ENCODE measurements around the gene C5orf15.
A peak's percentile ranks its signal among the peaks of the same experiment; 100 is the strongest.

Gene C5orf15

DNA sequence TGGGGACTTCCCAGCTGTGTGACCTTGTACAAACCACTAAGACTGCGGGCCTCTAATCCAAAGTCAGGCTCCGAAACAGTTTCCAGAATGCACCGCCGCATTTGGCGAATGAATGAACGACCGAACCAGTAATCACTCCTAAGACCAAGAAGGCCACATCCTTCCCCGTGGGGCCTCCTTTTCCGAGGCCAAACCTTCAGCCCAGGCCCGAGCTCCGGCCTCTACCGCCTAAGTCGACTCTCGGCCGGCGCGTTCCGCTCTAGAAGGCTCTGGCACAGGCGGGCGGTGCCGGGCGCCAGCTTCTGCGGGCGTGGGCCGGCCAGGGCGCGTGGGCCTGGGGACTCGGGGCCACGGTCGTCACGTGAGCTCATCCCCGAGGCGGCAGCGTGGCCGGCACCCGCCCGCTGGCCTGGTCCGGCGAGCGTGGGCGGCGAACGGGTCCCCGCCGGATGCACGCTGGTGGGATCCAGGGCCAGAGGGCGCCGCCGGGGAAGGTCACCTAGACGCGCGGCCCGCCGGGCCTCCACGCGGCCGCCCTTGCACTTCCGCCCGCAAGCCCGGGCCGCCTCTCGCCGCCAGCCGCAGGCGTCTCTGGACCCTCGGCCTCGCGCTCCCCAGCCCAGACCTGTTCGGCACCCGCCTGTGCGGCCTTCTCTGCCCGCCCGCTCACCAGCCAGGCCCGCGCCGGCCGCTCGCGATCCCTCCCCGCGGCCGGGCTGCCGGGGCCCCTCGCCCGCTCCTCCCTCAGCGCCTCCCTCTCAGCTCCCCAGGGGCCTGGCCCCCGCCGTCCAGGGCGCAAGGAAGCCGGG, 35.6 kb upstream of the C5orf15 start:
- TF ChIP-seq, protein P1, sequence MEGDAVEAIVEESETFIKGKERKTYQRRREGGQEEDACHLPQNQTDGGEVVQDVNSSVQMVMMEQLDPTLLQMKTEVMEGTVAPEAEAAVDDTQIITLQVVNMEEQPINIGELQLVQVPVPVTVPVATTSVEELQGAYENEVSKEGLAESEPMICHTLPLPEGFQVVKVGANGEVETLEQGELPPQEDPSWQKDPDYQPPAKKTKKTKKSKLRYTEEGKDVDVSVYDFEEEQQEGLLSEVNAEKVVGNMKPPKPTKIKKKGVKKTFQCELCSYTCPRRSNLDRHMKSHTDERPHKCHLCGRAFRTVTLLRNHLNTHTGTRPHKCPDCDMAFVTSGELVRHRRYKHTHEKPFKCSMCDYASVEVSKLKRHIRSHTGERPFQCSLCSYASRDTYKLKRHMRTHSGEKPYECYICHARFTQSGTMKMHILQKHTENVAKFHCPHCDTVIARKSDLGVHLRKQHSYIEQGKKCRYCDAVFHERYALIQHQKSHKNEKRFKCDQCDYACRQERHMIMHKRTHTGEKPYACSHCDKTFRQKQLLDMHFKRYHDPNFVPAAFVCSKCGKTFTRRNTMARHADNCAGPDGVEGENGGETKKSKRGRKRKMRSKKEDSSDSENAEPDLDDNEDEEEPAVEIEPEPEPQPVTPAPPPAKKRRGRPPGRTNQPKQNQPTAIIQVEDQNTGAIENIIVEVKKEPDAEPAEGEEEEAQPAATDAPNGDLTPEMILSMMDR (IDR thresholded peaks at IDR 0.05) = no peak
- no peak for TF ChIP-seq ZFX (IDR thresholded peaks at IDR 0.05; ENCODE audit: borderline replicate concordance)
- peak overlapping the region; percentile 90 for H3K27ac ChIP-seq

DNA sequence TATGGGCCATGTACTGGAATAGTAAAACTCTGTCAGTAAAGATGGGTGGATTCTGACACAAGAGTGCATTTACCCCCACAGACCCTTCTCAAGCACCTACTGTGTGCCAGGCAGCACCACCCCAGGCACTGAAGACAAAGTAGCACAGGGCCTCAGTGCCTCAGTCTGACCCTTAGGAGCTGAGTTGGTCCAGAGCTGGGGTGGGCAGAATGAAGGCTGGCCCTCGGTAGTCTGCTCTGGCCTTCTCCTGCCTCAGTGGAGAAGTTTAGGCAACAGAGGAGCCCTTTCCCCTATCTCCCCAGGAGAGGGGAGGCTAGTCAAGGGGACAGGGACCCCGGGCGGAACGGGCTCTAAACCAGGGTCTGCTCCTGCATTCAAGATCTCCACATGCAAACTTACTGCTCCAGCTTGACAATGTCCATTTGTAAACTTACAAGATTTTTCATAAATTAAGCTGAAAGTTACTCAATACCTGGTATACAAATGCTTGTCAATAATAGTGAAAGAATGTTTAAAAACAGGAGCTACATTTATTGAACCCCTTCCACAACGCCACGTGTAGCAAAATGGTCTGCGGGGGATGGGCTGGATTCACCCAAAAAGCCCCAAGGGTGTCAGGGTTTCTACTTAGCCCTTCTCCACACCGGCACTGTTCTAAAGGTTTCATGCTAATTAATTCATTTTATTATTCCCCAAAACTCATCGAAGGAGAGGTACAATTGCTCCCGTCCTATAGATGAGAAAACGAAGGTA, 34.8 kb upstream of the C5orf15 start:
- no peak for TF ChIP-seq ZFX (IDR thresholded peaks at IDR 0.05; ENCODE audit: borderline replicate concordance)
- TF ChIP-seq, protein P1 (IDR thresholded peaks at IDR 0.05) = no peak
- peak overlapping the region; percentile 90 for H3K27ac ChIP-seq

DNA sequence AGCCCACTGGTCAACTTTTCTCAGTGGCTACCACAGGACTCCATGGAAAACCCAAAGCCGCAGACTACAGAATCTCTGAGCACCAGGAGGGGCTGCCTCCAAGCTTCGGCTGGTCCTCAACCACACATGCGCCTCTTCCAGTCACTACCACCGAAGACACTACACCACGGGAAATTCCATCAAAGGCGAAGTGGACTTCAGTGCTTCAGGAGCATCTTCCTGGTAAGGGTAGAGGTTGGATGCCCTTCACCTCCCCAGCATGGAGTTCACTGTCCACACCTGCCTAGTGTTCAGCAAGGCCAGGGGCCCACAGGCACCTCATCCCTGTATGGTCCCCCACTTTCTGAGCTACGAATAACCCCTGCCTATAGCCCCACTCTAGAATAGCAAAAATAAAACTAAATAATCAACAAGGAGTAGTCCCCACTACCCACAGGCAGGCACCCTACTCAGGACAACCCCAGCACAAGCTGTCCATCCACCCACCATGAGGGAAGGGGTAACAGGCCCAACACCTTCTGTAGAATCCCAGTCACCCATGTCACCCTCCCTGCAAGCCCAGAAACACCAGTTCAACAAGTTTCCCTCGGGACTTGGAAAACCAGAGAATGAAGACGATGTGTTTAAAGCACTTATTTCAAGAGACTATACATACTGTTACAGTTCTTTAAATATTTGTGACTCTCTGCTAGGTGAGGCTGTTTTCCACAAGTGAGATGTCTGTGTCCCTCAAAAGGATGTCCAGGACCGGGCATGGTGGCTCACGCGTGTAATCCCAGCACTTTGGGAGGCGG, 33.7 kb upstream of the C5orf15 start:
- TF ChIP-seq ZFX (IDR thresholded peaks at IDR 0.05; ENCODE audit: borderline replicate concordance) = no peak
- TF ChIP-seq, protein P1 (IDR thresholded peaks at IDR 0.05) = no peak
- no peak overlapping the region for H3K27ac ChIP-seq

DNA sequence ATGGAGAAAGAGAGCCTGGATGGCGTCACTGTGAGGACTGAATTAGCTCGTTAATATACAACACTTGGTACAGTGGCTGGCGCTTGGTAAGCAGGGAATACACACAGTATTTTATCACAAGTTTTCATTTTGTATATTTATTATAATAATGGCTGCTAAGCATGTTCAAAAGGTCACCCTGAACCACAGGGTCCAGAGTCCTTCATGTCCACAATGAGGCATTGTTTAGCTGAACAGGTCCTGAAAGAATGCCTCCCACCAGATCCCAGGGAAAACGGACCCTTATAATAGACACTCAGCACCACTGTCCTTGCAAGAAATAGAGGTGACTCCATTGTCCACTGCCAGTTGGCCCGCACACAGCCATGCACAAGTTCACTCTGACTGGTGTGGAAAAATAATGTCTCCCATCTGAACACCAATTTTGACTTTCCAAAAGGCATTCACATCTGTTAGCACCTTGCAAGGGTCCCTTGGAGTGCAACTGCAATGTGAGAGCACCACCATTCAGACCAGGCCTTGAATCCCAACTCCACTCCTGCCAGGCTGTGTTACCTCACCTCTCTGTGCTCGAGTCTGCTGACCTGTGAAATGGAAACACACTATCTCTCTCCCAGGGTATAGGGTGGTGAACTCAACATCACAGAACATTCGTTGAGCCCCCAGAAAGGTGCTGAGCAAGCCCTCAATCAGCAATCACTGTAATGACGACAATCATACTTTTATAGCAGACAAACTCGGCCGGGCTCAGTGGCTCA, 32.5 kb upstream of the C5orf15 start:
- no peak overlapping the region for H3K27ac ChIP-seq
- TF ChIP-seq, protein P1 (IDR thresholded peaks at IDR 0.05) = no peak

DNA sequence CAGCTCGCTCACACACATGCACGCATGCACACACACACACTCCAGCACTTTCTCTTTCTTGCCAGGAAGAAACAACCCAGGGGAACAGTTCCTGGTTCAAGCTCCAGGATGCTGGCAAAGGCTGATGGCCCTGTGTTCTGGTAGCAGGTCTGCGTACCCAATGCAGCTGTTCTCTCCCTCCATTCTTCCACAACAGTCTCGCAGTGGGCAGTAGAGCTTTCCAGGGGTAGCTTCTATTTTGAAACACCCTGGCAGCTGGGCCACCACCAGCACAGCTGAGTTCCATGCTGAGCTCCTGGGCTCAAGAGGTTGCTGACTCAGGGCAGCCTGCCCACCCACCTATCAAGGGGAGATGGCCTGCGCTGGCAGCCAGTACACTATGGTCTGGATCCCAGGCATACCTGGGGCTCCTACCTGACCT, 31.7 kb upstream of the C5orf15 start:
- no peak overlapping the region for H3K27ac ChIP-seq
- TF ChIP-seq, protein P1 (IDR thresholded peaks at IDR 0.05) = no peak
- TF ChIP-seq ZFX (IDR thresholded peaks at IDR 0.05; ENCODE audit: borderline replicate concordance) = no peak

DNA sequence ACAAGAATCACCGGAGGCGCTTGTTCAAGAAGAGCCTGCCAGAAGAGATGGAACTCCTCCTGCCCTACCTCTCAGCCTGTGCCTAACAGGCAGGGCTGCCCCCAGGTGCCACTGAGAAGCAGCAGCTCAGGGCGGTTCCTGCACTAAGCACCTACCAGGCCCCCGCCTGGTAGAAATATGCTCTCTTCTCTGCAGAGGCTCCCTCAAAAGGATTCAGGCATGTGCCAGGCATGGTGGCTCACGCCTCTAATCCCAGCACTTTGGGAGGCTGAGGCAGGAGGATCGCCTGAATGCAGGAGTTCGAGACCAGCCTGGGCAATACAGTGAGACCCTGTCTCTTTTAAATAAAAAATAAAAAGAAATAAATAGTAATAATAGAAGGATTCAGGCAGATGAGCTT, 30.4 kb upstream of the C5orf15 start:
- no peak overlapping the region for H3K27ac ChIP-seq
- TF ChIP-seq ZFX (IDR thresholded peaks at IDR 0.05; ENCODE audit: borderline replicate concordance) = no peak
- TF ChIP-seq, protein P1 (IDR thresholded peaks at IDR 0.05) = no peak

Data from 22Rv1 (cell line).